T-helper 2 cell treated with Interferon-gamma antibody and Interleukin-4, amounts not matched to agents 5 μg/mL and 100 μg/mL, for 36 hours (primary cell): Measurements from ENCODE around the gene CD82.

Experiments used
- DNase-seq: peaks from one replicate; pipeline ENCODE4 v3.0.0; 2021; ENCODE audit warnings: low spot score
- H3K27ac Mint-ChIP-seq: one replicate; pipeline ENCODE4 v1.8.0; 2021; ENCODE audit warnings: mild to moderate bottlenecking, mixed read lengths
- H3K27me3 Mint-ChIP-seq: one replicate; pipeline ENCODE4 v1.8.0; 2021; ENCODE audit warnings: low read depth, mixed read lengths
- H3K36me3 Mint-ChIP-seq: one replicate; pipeline ENCODE4 v1.8.0; 2021; ENCODE audit warnings: low read depth, mixed read lengths
- H3K4me1 Mint-ChIP-seq: one replicate; pipeline ENCODE4 v1.8.0; 2021; ENCODE audit warnings: low read depth, mixed read lengths
- H3K4me3 Mint-ChIP-seq: one replicate; pipeline ENCODE4 v1.8.0; 2022; ENCODE audit warnings: mild to moderate bottlenecking, moderate library complexity, mixed read lengths
- H3K9me3 Mint-ChIP-seq: one replicate; pipeline ENCODE4 v1.8.0; 2021; ENCODE audit warnings: mixed read lengths

Gene CD82

DNA sequence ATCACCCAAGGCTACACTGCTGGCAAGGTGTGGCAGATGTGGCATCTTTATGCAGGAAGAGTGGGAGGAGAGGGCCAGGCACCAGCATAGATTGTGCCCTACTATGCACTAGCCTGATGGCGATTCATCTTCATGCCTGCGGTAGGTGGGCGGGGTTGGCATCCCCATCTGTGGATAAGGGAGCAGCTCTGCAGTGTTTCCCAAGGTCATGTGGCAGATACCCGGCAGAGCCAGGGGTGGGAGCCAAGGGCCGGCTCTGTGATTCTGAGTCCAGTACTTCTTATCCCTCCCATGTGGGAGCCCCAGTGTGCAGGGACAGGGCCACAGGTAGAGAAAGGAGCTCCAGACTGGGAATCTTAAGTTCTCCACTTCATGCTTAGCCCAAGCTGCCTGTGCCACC is 20.0 kb downstream of the CD82 start:
- Mint-ChIP-seq H3K27ac (no peak overlapping the region), H3K4me3 (no peak overlapping the region), H3K27me3 (no peaks in the 10 kb centered on the region), H3K36me3 (peaks cover 68% of the 10 kb centered on the region), H3K4me1 (peaks cover 15% of the 10 kb centered on the region), H3K9me3 (peaks cover 9% of the 10 kb centered on the region)
- DNase-seq = no peak

DNA sequence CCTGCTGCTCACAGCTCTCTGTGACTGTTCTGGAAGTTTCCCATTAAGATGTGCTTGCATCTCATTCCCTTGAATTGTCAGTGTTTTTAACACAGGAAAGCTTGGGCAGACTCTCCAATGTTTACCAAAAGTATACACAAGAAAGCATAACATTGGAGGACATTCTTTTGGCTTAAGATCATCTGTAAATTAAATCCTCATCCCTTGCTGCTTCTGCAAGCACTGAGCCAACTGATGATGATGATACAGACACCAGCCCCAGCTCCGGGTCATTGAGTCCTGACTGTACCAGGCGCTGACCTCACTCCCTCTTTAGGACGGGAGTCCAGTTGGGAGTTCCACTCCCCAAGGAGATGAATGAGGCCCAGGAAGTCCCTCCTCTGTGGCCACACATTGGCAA is 23.8 kb downstream of the CD82 start:
- Mint-ChIP-seq H3K36me3 (peaks cover 56% of the 10 kb centered on the region), H3K4me3 (no peak overlapping the region), H3K9me3 (no peaks in the 10 kb centered on the region), H3K27me3 (no peaks in the 10 kb centered on the region), H3K27ac (peak overlapping the region; percentile 51), H3K4me1 (peaks cover 31% of the 10 kb centered on the region)
- no peak for DNase-seq

DNA sequence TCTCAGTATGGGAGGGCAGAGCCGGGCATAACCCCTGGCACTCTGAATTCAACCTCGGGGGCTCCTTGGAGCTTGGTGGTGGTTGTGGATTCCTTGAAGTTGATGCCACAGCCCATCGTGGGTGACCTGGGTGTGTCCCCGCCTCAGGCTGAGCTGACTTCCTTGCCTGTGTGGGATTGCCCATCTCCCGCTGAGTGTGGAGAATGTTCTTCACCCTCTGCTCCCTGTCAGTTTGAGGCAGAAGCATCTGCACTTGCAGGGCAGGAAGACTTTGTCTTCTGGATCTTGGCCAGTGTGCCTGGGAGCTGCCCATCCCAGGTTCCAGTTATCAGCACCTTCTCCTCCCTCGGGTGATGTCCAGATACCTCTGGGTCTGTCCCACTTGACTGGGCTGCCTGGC is 25.3 kb downstream of the CD82 start:
- Mint-ChIP-seq H3K27me3 (no peaks in the 10 kb centered on the region), H3K4me3 (peak overlapping the region; percentile 24), H3K4me1 (peaks cover 39% of the 10 kb centered on the region), H3K27ac (peak overlapping the region; percentile 41), H3K36me3 (peaks cover 63% of the 10 kb centered on the region), H3K9me3 (no peaks in the 10 kb centered on the region)
- no peak for DNase-seq

DNA sequence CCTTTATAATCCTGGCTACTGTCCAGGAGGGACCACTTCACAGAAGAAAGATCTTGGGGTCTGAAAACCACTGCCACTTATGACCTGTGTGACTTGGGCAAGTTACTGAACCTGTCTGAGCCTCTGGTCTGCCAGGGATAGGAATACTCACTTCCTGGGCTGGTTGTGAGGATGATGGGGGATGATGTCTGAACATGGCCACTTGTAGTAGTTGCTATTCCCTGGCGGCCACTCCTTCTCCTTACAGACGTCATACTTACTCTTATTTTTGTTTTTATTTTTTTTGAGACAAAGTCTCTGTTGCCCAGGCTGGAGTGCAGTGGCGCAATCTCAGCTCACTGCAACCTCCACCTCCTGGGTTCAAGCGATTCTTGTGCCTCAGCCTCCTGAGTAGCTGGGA is 26.1 kb downstream of the CD82 start:
- no peaks in the 10 kb centered on the region for H3K27me3 Mint-ChIP-seq
- no peak for DNase-seq
- peaks cover 65% of the 10 kb centered on the region for H3K36me3 Mint-ChIP-seq
- no peaks in the 10 kb centered on the region for H3K9me3 Mint-ChIP-seq
- H3K4me3 Mint-ChIP-seq = no peak overlapping the region
- H3K4me1 Mint-ChIP-seq = peaks cover 44% of the 10 kb centered on the region
- peak overlapping the region; percentile 41 for H3K27ac Mint-ChIP-seq

DNA sequence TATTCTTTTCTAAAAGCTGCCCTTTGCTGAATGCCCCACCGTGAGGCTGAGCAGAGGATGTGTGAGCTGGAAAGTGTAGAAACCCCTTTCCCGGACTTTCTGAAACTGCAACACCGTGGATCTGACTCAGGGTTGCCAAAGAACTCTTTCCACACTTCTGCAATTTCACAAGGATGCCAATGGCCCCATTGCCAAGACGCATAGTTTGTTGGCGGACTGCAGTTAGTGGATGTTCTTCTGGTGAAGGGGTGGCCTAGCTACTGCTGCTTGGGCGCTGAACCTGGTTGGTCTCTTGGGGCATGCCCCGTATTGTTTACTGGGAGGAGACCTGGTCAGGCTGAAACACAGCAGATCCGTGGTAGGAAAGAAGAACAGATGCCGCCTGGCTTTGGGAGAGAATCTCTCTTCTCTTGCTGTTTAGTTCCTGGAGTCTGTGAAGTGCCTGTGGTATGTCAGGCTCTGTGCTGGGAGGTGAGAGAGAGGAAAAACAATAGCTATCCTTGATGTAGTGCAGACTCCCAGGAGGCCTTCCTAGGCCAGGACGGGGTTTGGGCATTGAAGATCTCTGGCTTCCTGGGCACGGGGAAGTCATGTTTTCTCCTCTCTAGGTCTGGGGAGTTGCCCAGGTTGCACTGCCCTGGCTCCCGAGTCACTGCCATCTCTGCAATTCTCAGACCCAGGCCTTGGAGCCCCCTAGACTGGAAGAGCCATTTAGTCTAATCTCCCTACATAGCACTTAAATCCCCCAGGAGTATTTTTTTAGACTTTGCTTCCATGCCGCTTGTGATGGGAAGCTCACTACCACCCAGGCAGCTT is 26.9 kb downstream of the CD82 start:
- Mint-ChIP-seq H3K4me3 (no peak overlapping the region), H3K27me3 (no peaks in the 10 kb centered on the region), H3K4me1 (peaks cover 51% of the 10 kb centered on the region), H3K9me3 (no peaks in the 10 kb centered on the region), H3K27ac (peak overlapping the region; percentile 45), H3K36me3 (peaks cover 61% of the 10 kb centered on the region)
- DNase-seq = no peak

DNA sequence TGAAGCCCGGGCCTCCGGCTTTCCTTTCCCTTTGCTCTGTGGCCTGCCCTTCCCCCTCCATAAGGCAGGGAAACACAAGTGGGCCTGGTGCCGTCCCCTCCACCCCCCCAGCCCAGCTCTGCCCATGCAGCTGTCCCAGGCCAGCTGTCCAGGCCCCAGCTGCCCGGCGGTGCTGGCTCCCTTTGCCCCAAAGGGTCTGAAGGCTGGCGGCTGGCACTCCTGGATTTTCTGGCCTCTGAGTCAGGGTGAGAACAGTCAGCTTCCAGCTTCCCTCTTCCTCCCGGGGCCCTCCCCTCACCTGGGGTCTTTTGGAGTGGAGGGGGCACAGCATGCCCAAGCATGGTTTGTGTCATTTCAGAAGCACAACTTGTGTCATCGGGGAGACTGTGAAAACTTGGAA is 27.8 kb downstream of the CD82 start:
- peak overlapping the region; percentile 62 for H3K27ac Mint-ChIP-seq
- DNase-seq = no peak
- no peaks in the 10 kb centered on the region for H3K9me3 Mint-ChIP-seq
- H3K4me3 Mint-ChIP-seq = no peak overlapping the region
- H3K36me3 Mint-ChIP-seq = peaks cover 59% of the 10 kb centered on the region
- H3K27me3 Mint-ChIP-seq = no peaks in the 10 kb centered on the region
- H3K4me1 Mint-ChIP-seq = peaks cover 57% of the 10 kb centered on the region

DNA sequence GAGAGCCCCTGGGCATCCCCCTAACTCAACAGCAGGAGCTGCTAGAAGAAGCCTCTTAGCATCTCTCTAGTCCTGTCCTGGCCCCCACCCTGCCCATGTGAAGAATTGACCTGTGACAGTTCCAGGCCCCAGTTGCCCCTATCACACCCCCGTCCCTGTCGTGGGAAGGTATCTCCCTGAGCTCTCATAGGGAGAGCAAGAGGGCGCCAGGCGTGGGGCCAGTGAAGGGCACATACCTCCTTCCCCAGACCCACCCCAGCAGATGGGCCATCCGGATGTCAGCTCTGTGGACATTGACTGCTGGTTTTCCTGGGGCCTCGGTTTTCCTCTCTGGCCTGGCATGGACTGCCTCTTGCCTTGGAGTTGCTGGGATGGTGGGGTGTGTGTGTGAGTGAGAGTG is 29.5 kb downstream of the CD82 start:
- DNase-seq = no peak
- Mint-ChIP-seq H3K27ac (peak overlapping the region; percentile 58), H3K4me1 (peaks cover 54% of the 10 kb centered on the region), H3K4me3 (peak overlapping the region; percentile 17), H3K27me3 (no peaks in the 10 kb centered on the region), H3K36me3 (peaks cover 59% of the 10 kb centered on the region), H3K9me3 (no peaks in the 10 kb centered on the region)

DNA sequence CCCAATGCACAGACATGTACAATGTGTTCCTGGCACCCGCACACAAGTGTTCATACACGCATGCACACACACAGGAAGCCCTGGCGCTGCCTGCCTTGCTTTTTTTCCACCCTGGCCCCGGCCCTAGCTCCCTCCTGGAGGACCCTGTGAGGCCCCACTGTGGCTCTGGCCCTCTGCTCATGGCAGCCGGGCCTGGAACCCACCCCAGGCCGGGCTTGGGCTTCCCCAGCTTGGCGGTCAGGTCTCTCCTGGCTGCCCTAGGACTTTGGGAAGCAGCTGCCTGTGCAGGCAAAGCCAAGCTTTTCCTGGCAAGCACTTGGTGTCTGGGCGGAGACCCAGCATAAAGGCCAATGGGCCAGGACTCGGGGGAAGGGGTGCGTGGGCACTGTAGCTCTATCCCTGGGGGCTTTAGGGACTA is 30.5 kb downstream of the CD82 start:
- H3K36me3 Mint-ChIP-seq = peaks cover 61% of the 10 kb centered on the region
- H3K9me3 Mint-ChIP-seq = no peaks in the 10 kb centered on the region
- H3K4me3 Mint-ChIP-seq = peak overlapping the region; percentile 79
- peaks cover 56% of the 10 kb centered on the region for H3K4me1 Mint-ChIP-seq
- no peak for DNase-seq
- no peaks in the 10 kb centered on the region for H3K27me3 Mint-ChIP-seq
- H3K27ac Mint-ChIP-seq = peak overlapping the region; percentile 96

DNA sequence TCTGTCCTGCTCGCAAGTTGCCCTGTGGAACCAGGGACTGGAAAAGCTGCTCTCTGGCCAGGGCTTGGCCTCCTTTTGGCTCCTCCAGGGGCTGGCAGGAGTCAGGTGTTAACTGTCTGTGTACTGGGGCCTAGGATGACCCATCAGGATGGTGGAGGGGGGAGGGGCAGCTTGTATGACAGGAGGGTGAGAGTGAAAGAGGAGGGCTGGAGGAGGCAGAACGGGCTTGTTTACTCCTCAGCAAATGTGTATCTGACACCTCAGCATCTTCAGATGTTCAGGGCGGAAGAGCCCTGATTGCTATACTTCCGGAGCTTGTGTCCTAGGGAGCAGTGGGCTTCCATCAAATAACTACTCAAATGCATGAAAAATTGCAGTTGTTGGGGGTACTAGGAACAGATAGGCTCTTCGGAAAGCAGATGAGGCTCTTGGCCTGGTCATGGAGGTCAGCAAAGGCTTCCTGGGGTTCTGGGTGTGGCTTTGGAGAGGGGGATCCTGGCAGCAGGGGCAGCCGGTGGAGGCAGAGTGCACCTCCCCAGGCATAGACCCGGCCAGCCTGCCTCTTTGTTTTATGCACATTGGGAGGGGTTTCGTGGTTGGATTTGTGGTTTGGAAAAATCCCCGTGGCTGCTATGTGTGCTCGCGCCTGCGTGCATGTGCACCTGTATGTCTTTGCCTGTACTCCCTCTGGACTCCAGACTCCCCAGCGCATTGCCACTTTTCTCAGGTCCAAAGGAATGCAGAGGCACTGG is 31.2 kb downstream of the CD82 start:
- peak overlapping the region; percentile 79 for H3K4me3 Mint-ChIP-seq
- H3K27ac Mint-ChIP-seq = peak overlapping the region; percentile 96
- no peaks in the 10 kb centered on the region for H3K9me3 Mint-ChIP-seq
- peaks cover 55% of the 10 kb centered on the region for H3K36me3 Mint-ChIP-seq
- peak; percentile 79 for DNase-seq
- peaks cover 51% of the 10 kb centered on the region for H3K4me1 Mint-ChIP-seq
- no peaks in the 10 kb centered on the region for H3K27me3 Mint-ChIP-seq

DNA sequence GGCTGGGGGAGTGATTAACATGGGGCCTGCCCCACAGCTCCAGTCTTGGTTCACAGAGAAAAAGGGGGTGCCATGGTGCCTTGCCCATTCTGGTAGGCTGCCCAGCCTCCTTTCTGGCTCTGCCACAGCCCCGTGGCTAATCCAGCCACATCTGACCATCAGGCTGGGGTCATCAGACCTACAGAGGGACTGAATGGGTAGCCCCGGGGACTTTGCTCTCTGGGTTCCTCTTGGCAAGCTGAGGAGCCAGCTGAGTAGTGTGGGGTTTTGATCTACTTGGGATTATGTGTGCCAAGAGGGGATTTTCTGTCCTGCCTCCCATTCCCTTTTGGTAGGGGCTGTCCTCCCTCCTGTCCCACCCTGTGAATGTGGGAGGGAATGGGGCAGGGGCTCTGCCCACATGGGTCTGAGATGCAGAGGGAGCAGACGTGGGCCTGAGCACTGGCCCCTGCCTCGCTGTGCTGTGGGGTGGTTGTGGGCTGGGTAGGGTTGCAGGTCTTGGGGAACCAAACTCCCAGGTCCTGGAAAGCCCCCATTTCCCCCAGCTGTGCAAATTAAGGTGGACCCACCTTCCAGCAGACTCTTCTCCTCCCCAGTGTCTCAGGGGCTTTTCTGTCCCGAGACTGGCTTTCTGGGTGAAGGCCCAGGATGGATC is 32.0 kb downstream of the CD82 start:
- DNase-seq = no peak
- H3K27ac Mint-ChIP-seq = peak overlapping the region; percentile 96
- H3K36me3 Mint-ChIP-seq = peaks cover 54% of the 10 kb centered on the region
- peak overlapping the region; percentile 79 for H3K4me3 Mint-ChIP-seq
- H3K27me3 Mint-ChIP-seq = no peaks in the 10 kb centered on the region
- H3K9me3 Mint-ChIP-seq = no peaks in the 10 kb centered on the region
- H3K4me1 Mint-ChIP-seq = peaks cover 48% of the 10 kb centered on the region

DNA sequence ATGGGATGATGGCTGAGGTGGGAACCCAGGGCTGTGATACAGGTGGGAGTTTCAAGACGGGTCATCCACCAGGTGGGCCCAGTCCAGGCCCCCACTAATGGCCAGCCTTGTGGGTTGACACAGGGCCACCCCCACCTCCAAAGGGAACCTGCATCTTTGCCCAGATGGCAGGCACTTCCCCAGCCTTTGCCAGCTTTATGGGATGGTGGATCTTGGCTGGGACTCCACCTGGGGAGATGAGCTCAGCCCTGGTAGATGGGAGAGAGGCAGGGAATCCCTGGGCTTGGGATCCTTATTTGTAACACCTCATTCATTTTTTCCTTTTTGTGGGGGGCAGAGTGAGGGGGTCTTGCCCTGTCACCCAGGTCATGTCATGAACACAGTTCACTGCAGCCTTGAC is 33.4 kb downstream of the CD82 start:
- Mint-ChIP-seq H3K27ac (no peak overlapping the region), H3K36me3 (peaks cover 49% of the 10 kb centered on the region), H3K4me3 (no peak overlapping the region)

DNA sequence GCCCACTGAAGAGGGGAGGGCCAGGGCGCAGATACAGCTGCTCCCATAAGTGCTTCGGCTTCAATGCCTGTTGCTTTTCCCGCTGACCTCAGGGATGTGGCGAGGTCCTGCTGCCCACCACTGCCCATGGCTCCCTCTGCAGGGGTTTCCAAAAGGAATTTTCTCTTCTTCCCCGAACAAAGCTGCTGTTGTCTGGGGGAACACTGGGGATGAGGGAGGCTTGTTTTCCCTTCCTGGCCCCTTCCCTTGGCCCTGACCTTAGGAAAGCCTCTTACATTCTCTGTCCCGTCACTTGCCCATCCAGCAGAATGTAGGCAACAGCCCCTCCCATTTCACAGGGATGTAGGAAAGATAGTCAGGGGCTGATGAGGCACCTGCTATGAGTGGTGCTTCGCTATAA is 34.8 kb downstream of the CD82 start:
- no peak for DNase-seq
- H3K4me3 Mint-ChIP-seq = no peak overlapping the region
- no peaks in the 10 kb centered on the region for H3K27me3 Mint-ChIP-seq
- peak overlapping the region; percentile 52 for H3K27ac Mint-ChIP-seq
- H3K36me3 Mint-ChIP-seq = peaks cover 44% of the 10 kb centered on the region
- H3K4me1 Mint-ChIP-seq = peaks cover 26% of the 10 kb centered on the region
- H3K9me3 Mint-ChIP-seq = no peaks in the 10 kb centered on the region

More for the DNA sequence above, 33.4 kb downstream of the CD82 start:
- peaks cover 37% of the 10 kb centered on the region for H3K4me1 Mint-ChIP-seq
- no peaks in the 10 kb centered on the region for H3K9me3 Mint-ChIP-seq
- H3K27me3 Mint-ChIP-seq = no peaks in the 10 kb centered on the region
- DNase-seq = no peak

DNA sequence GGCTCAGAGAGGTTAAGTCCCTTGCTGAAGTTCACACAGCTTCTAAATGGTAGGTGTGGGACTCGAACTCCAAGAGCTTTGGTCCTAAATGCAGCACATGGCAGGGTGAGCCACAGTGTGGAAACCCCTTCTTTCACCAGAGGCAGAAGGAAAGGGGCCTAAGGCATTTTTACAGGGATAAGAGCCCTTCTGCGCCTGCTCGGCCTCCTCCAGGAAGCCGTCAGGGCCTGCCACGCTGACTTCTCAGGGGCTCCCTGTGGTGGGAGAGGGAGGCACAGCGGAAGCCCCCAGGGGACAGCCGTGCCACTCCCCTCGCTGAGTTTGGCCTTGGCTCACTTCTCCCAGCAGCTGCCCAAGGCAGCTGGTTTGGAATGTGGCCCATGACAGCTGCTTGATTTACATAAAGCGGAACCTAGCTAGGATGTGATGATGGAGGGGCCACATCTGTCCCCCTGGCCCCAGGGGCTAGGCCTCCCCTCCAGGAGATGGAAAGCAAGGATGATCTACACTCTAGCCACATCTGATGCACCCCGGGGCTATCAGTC is 35.4 kb downstream of the CD82 start:
- peaks cover 47% of the 10 kb centered on the region for H3K36me3 Mint-ChIP-seq

More for the DNA sequence above, 35.4 kb downstream of the CD82 start:
- Mint-ChIP-seq H3K27me3 (no peaks in the 10 kb centered on the region), H3K4me1 (peaks cover 23% of the 10 kb centered on the region), H3K4me3 (no peak overlapping the region), H3K27ac (no peak overlapping the region), H3K9me3 (no peaks in the 10 kb centered on the region)
- DNase-seq = no peak
